Heart left ventricle (tissue), 16 donors: ENCODE results near the gene DDN. TPM values are rescaled to one million over a fixed set of nuclear protein-coding genes. Genes with fewer than 3 reads are reported as not detected.
A peak's percentile ranks its signal among the peaks of the same experiment; 100 is the strongest.

Experiments used
- ATAC-seq, 4 donors: fragments of 200-7000 bp; cut with Tn5 transposase; one replicate each; pipeline ENCODE4 v1.9.1; 2020 to 2022; ENCODE audit warnings: moderate library complexity in 4 of 4, mild to moderate bottlenecking in 3 of 4, moderate number of reproducible peaks in 1 of 4
- DNase-seq, 5 donors: peaks; one replicate each; pipeline ENCODE4 v3.0.0-alpha.2; 2020
- H3K27ac ChIP-seq, 12 donors: fragments of 200-600 bp; sonication (generic) in 4 of 12; one replicate each; pipeline versions ENCODE4 v1.5.0 to v1.8.0; 2016 to 2022; ENCODE audit warnings: mild to moderate bottlenecking in 2 of 12
- H3K27me3 ChIP-seq, 9 donors: fragments of 200-600 bp; sonication (generic) in 2 of 9; one replicate each; pipeline versions ENCODE4 v1.5.1 to v1.8.0; 2016 to 2022; ENCODE audit warnings: mild to moderate bottlenecking in 3 of 9
- H3K36me3 ChIP-seq, 9 donors: fragments of 200-600 bp; sonication (generic) in 2 of 9; one replicate each; pipeline versions ENCODE4 v1.5.0 to v1.8.0; 2018 to 2022; ENCODE audit warnings: mild to moderate bottlenecking in 2 of 9
- H3K4me1 ChIP-seq, 12 donors: fragments of 200-600 bp; sonication (generic) in 4 of 12; one replicate each; pipeline versions ENCODE4 v1.5.0 to v1.8.0; 2016 to 2022; ENCODE audit warnings: mild to moderate bottlenecking in 3 of 12
- H3K4me3 ChIP-seq, 12 donors: fragments of 200-600 bp; sonication (generic) in 4 of 12; one replicate each; pipeline versions ENCODE4 v1.5.0 to v1.8.0; 2017 to 2022; ENCODE audit warnings: mild to moderate bottlenecking in 9 of 12, moderate library complexity in 4 of 12
- H3K9me3 ChIP-seq, 12 donors: fragments of 200-600 bp; sonication (generic) in 4 of 12; one replicate each; pipeline versions ENCODE4 v1.5.0 to v1.8.0; 2016 to 2022; ENCODE audit warnings: mild to moderate bottlenecking in 1 of 12
- CTCF ChIP-seq, 12 donors: fragments of 200-600 bp; sonication (generic) in 4 of 12; IDR thresholded peaks; one replicate each; pipeline versions ENCODE4 v1.5.0 to v1.8.0; 2018 to 2022; ENCODE audit warnings: antibody characterized with exemption in 12 of 12, mild to moderate bottlenecking in 5 of 12
- POLR2A ChIP-seq, 2 donors: fragments of 450-650 bp; IDR thresholded peaks; one replicate each; pipeline ENCODE4 v1.6.1; 2017; ENCODE audit warnings: antibody characterized with exemption in 2 of 2, mild to moderate bottlenecking in 2 of 2, moderate library complexity in 2 of 2
- WGBS, 4 donors: extraction: QIAGEN DNeasy Blood & Tissue Kit in 2 of 4; methylation state at CpG; one replicate each; pipeline versions ENCODE4 v1.1.5 to v1.1.7; 2013 to 2018; 5-methylcytosine and 5-hydroxymethylcytosine counted together
- intact Hi-C, 10 donors: fragments of 100-400 bp; cut with DNase I; formaldehyde crosslinking; loops; one replicate each; pipeline versions ENCODE4 v1.11.1 to v1.14.2; 2022
- polyA plus RNA-seq, 2 donors: library from polyadenylated mRNA; stranded (reverse); fragments of 200-250 nt; gene quantifications; one replicate each; pipeline ENCODE4 v1.2.3, GENCODE V29; 2013
- total RNA-seq, 9 donors: library from RNA; depleted of rRNA in 2 of 9; stranded (reverse); fragments of >200 nt in 2 of 9; fragmentation: NEBNext Ultra II Directional in 3 of 9; extraction: Animal tissue kit (Norgen Biotek cat#: 25700) in 3 of 9; gene quantifications; one replicate each; pipeline versions ENCODE4 v1.1.0 to v1.2.4, GENCODE V29; 2016 to 2023
- donor health status: ischemic (EF 13 %, LVEDD 7.1; RV severe dilation, severe dysfunction).
- donor health status: healthy with polysubstance abuse.
- donor health status: DM: no; HTN: yes; CAD: no.
- donor health status: DM: no; HTN: no; CAD: no.
- donor health status: ischemic (EF 25% LVEDD 6.9; RV normal size, moderate dysfunction).
- donor health status: ischemic (EF 25% LVEDD 5.7; RV mildly dilated, moderate dysfunction).
- donor health status: healthy.
- donor health status: DM: yes; HTN: yes; CAD: no.
- donor health status: ischemic (EF 35%, LVEDD 5.7; RV mildly dilated, moderate dysfunction).
- donor health status: nonischemic (EF 11% LVEDD 7.7; RV severe dilation, severe dysfunction).
- donor health status: DM: yes; HTN: yes; CAD: no.
- donor health status: PGD.
- donor health status: ischemic (EF 29% LVEDD 5.4; RV normal size, mild dysfunction).
- donor health status: nonischemic (EF 23%, LVEDD 6.1; RV moderate dilation, normal function).

DDN gene
- total and polyA plus RNA-seq, 11 donors, result 0.40 to 2.8 (median 0.95) TPM

GRCh38 chr12:49028666-49029275 is 29.6 kb upstream of the DDN start:
- no peaks in the 10 kb centered on the region for H3K9me3 ChIP-seq
- no peaks in the 10 kb centered on the region for H3K27me3 ChIP-seq
- TF ChIP-seq POLR2A (IDR thresholded peaks at IDR 0.05) (no peak), CTCF (IDR thresholded peaks at IDR 0.05) (no peak)
- ATAC-seq, result no peak
- peaks cover 0 to 9% (median 0%) of the 10 kb centered on the region in 12 donors for H3K4me1 ChIP-seq
- intact Hi-C loops, result no loop called here
- no peak for DNase-seq
- no peak overlapping the region for H3K27ac ChIP-seq
- H3K4me3 ChIP-seq, result no peak overlapping the region
- peaks cover 0 to 100% (median 96%) of the 10 kb centered on the region in 9 donors for H3K36me3 ChIP-seq
- WGBS, 4 donors, result 86 to 90% (median 87%) methylated on average over 8 to 10 of the region's 10 CpGs

- Histone ChIP-seq H3K36me3 (peaks cover 0 to 100% (median 96%) of the 10 kb centered on the region in 9 donors), H3K27ac (no peak overlapping the region), H3K4me3 (no peak overlapping the region), H3K4me1 (peaks cover 0 to 3% (median 0%) of the 10 kb centered on the region in 12 donors), H3K9me3 (no peaks in the 10 kb centered on the region), H3K27me3 (no peaks in the 10 kb centered on the region)
- intact Hi-C loops, result no loop called here
- WGBS, 4 donors, result 93 to 96% (median 94%) methylated on average over 9 of the region's 9 CpGs
- TF ChIP-seq POLR2A (IDR thresholded peaks at IDR 0.05) (no peak), CTCF (IDR thresholded peaks at IDR 0.05) (no peak)
- no peak for ATAC-seq
- no peak for DNase-seq
Observed at GRCh38 chr12:49027846-49028555, 28.8 kb upstream of the DDN start.

- no peaks in the 10 kb centered on the region for H3K9me3 ChIP-seq
- H3K36me3 ChIP-seq, result peaks cover 0 to 100% (median 96%) of the 10 kb centered on the region in 9 donors
- no peak overlapping the region for H3K4me3 ChIP-seq
- no peak for TF ChIP-seq CTCF (IDR thresholded peaks at IDR 0.05)
- no peak for TF ChIP-seq POLR2A (IDR thresholded peaks at IDR 0.05)
- H3K4me1 ChIP-seq, result no peaks in the 10 kb centered on the region
- H3K27ac ChIP-seq, result no peak overlapping the region
- intact Hi-C loops, result no loop called here
- ATAC-seq (peak in 1 of 4 donors; percentile 4), DNase-seq (peak in 1 of 5 donors; percentile 47)
- H3K27me3 ChIP-seq, result no peaks in the 10 kb centered on the region
- WGBS, 4 donors, result 95 to 97% (median 95%) methylated on average over 26 of the region's 26 CpGs
Observed at GRCh38 chr12:49026678-49027480, 27.7 kb upstream of the DDN start.

- TF ChIP-seq CTCF (IDR thresholded peaks at IDR 0.05) (no peak), POLR2A (IDR thresholded peaks at IDR 0.05) (no peak)
- DNase-seq, result peak in 1 of 5 donors; percentile 55
- H3K36me3 ChIP-seq, result peaks cover 0 to 100% (median 96%) of the 10 kb centered on the region in 9 donors
- H3K4me3 ChIP-seq, result no peak overlapping the region
- no peak for ATAC-seq
- H3K9me3 ChIP-seq, result no peaks in the 10 kb centered on the region
- no peaks in the 10 kb centered on the region for H3K27me3 ChIP-seq
- H3K27ac ChIP-seq, result no peak overlapping the region
- intact Hi-C loops, result no loop called here
- WGBS, 4 donors, result 95% methylated on average over 21 of the region's 21 CpGs
- H3K4me1 ChIP-seq, result no peaks in the 10 kb centered on the region
Observed at GRCh38 chr12:49026101-49026500, 26.9 kb upstream of the DDN start.
